ENCODE data around the gene CD22.

Gene CD22

DNA sequence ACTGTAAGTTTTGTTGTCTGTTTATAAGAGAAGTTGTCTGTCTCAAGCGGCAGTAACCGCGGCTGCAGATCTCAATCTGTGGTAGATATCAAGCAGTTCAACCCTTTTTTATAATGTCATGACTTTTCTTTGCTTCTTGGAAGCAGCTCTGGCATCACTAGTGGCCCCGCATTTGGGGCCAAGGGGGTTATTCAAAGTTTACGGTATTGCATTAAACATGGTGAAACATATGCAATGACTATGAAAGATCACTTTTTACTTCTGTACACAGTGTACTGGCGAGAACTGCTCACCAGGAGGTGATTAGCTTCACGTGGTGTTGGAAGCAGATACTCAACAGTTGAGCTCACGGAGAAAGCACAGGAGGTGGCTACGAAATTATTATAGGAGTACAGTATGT lies 24.6 kb downstream of the CD22 start:
- Histone ChIP-seq H3K27me3 (ENCODE audit: low read length) (no peaks in the 10 kb centered on the region), H4K20me1 (ENCODE audit: low read depth, low read length) (no peaks in the 10 kb centered on the region), H3F3A (ENCODE audit: insufficient read depth) (peaks cover 10% of the 10 kb centered on the region), H3K79me2 (ENCODE audit: insufficient read depth, low read length) (no peaks in the 10 kb centered on the region), H3K9ac (ENCODE audit: low read length) (no peak overlapping the region), H3K27ac (ENCODE audit: low read depth, low read length) (no peak overlapping the region), H2AFZ (ENCODE audit: low read depth, low read length, severe bottlenecking) (no peak overlapping the region), H3K36me3 (ENCODE audit: low read length) (no peaks in the 10 kb centered on the region), H3K4me3 (ENCODE audit: insufficient read depth, low read length, poor library complexity, severe bottlenecking) (no peak overlapping the region), H3K9me3 (ENCODE audit: insufficient read depth, low read length) (no peaks in the 10 kb centered on the region), H3K9me2 (replicated peaks; ENCODE audit: insufficient read depth, low read length) (no peaks in the 10 kb centered on the region), H3K4me2 (ENCODE audit: low read depth, low read length, poor library complexity, severe bottlenecking) (no peak overlapping the region)
- no peak for TF ChIP-seq EZH2phosphoT487 (conservative IDR thresholded peaks at IDR 0.05; ENCODE audit: low read length)
- TF ChIP-seq, protein P1, sequence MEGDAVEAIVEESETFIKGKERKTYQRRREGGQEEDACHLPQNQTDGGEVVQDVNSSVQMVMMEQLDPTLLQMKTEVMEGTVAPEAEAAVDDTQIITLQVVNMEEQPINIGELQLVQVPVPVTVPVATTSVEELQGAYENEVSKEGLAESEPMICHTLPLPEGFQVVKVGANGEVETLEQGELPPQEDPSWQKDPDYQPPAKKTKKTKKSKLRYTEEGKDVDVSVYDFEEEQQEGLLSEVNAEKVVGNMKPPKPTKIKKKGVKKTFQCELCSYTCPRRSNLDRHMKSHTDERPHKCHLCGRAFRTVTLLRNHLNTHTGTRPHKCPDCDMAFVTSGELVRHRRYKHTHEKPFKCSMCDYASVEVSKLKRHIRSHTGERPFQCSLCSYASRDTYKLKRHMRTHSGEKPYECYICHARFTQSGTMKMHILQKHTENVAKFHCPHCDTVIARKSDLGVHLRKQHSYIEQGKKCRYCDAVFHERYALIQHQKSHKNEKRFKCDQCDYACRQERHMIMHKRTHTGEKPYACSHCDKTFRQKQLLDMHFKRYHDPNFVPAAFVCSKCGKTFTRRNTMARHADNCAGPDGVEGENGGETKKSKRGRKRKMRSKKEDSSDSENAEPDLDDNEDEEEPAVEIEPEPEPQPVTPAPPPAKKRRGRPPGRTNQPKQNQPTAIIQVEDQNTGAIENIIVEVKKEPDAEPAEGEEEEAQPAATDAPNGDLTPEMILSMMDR (IDR thresholded peaks at IDR 0.05; ENCODE audit: insufficient read depth, low read length, poor library complexity, severe bottlenecking), result no peak

DNA sequence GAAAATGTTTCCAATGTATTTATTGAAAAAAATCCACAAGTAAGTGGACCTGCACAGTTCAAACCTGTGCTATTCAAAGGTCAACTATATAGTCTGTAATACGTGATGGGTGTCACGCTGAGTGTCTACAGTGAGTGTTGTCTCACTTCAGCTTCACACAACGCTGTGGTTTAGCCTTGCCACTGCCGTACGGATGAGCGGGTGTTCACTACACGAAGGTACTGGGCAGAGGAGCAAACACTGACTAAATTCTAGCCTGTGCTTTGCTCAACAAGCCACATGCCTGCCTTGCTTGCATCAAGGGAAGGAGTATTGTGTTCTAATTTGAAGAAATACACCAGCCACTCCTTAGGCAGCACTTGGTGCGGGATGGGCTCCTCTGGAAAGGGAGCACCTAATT lies 25.9 kb downstream of the CD22 start:
- no peak for TF ChIP-seq EZH2phosphoT487 (conservative IDR thresholded peaks at IDR 0.05; ENCODE audit: low read length)
- TF ChIP-seq, protein P1 (IDR thresholded peaks at IDR 0.05; ENCODE audit: insufficient read depth, low read length, poor library complexity, severe bottlenecking), result no peak
- Histone ChIP-seq H3F3A (ENCODE audit: insufficient read depth) (no peaks in the 10 kb centered on the region), H3K4me3 (ENCODE audit: insufficient read depth, low read length, poor library complexity, severe bottlenecking) (no peak overlapping the region), H3K27me3 (ENCODE audit: low read length) (no peaks in the 10 kb centered on the region), H4K20me1 (ENCODE audit: low read depth, low read length) (no peaks in the 10 kb centered on the region), H3K36me3 (ENCODE audit: low read length) (no peaks in the 10 kb centered on the region), H3K79me2 (ENCODE audit: insufficient read depth, low read length) (no peaks in the 10 kb centered on the region), H3K9me2 (replicated peaks; ENCODE audit: insufficient read depth, low read length) (no peaks in the 10 kb centered on the region), H2AFZ (ENCODE audit: low read depth, low read length, severe bottlenecking) (no peak overlapping the region), H3K9ac (ENCODE audit: low read length) (no peak overlapping the region), H3K4me2 (ENCODE audit: low read depth, low read length, poor library complexity, severe bottlenecking) (no peak overlapping the region), H3K9me3 (ENCODE audit: insufficient read depth, low read length) (no peaks in the 10 kb centered on the region), H3K27ac (ENCODE audit: low read depth, low read length) (no peak overlapping the region)

DNA sequence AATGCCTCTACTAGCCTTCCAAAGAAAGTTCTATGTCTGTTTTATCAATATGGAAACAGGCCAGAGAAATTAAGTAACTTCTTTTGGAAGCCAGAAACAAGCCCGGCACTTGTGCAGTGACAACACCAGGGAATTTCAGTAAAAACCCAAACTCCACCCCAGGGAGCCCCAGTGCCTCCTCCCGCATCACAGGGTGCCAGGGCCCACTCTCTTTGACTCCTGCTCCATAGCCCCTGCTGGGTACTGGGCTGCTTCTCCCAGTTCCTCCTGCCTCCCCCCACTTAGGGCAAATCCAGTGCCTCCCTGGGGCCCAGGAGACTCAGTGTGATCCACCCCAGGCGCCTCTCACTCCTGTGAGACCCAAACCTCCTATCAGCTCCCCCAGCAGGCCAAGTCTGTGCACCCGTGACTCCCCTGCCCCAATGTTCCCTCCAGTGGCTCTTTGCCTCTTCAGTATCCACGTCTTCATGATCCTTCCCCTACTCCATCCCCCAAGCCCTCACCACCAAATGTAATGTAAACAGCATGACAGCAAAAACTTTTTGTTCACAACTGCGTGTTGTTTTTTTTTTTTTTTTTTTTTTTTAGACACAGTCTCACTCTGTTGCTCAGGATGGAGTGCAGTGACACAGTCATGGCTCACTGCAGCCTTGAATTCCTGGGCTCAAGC lies 26.9 kb downstream of the CD22 start:
- H3K4me3 ChIP-seq (ENCODE audit: insufficient read depth, low read length, poor library complexity, severe bottlenecking), result no peak overlapping the region
- no peaks in the 10 kb centered on the region for H3K36me3 ChIP-seq (ENCODE audit: low read length)
- no peaks in the 10 kb centered on the region for H3K9me3 ChIP-seq (ENCODE audit: insufficient read depth, low read length)
- TF ChIP-seq, protein P1 (IDR thresholded peaks at IDR 0.05; ENCODE audit: insufficient read depth, low read length, poor library complexity, severe bottlenecking), result no peak
- TF ChIP-seq EZH2phosphoT487 (conservative IDR thresholded peaks at IDR 0.05; ENCODE audit: low read length), result no peak
- no peaks in the 10 kb centered on the region for H3K79me2 ChIP-seq (ENCODE audit: insufficient read depth, low read length)
- H3K4me2 ChIP-seq (ENCODE audit: low read depth, low read length, poor library complexity, severe bottlenecking), result no peak overlapping the region
- H3F3A ChIP-seq (ENCODE audit: insufficient read depth), result no peaks in the 10 kb centered on the region
- H3K9me2 ChIP-seq (replicated peaks; ENCODE audit: insufficient read depth, low read length), result no peaks in the 10 kb centered on the region
- no peaks in the 10 kb centered on the region for H4K20me1 ChIP-seq (ENCODE audit: low read depth, low read length)
- no peak overlapping the region for H3K27ac ChIP-seq (ENCODE audit: low read depth, low read length)
- H3K9ac ChIP-seq (ENCODE audit: low read length), result no peak overlapping the region
- no peaks in the 10 kb centered on the region for H3K27me3 ChIP-seq (ENCODE audit: low read length)
- no peak overlapping the region for H2AFZ ChIP-seq (ENCODE audit: low read depth, low read length, severe bottlenecking)

All from SU-DHL-6 (cell line).